Coronary artery (tissue), 2 donors: ENCODE results near the gene NME8.

Source experiments
- DNase-seq: peaks from one replicate; pipeline ENCODE4 v3.0.0-alpha.2; 2017; ENCODE audit warnings: low spot score
- H3K27ac ChIP-seq, 2 donors: fragments of 200-600 bp; sonication (generic); one replicate each; pipeline ENCODE4 v1.5.1; 2016 to 2019
- H3K4me3 ChIP-seq: fragments of 200-600 bp; sonication (generic); 2 replicates; pipeline ENCODE4 v1.5.1; 2016; ENCODE audit warnings: mild to moderate bottlenecking, moderate library complexity
- CTCF ChIP-seq: fragments of 200-600 bp; sonication (generic); IDR thresholded peaks from one replicate; pipeline ENCODE4 v1.5.1; 2019; ENCODE audit warnings: antibody characterized with exemption

The NME8 gene

GRCh38 chr7:37932543-37932942, 84.1 kb downstream of the NME8 start:
- DNase-seq, result no peak

GRCh38 chr7:37933018-37933566, 84.7 kb downstream of the NME8 start:
- Histone ChIP-seq H3K27ac (no peak overlapping the region), H3K4me3 (no peak overlapping the region)
- no peak for DNase-seq
- TF ChIP-seq CTCF, result no peak

More at GRCh38 chr7:37932543-37932942, 84.1 kb downstream of the NME8 start:
- Histone ChIP-seq H3K4me3 (no peak overlapping the region), H3K27ac (no peak overlapping the region)
- TF ChIP-seq CTCF, result no peak

- Histone ChIP-seq H3K27ac (peak overlapping the region in 1 of 2 donors; percentile 73), H3K4me3 (no peak overlapping the region)
- TF ChIP-seq CTCF, result no peak
- no peak for DNase-seq
These were observed 94.7 kb downstream of the NME8 start for GRCh38 chr7:37942934-37943610.

GRCh38 chr7:37943905-37944736, 95.7 kb downstream of the NME8 start:
- Histone ChIP-seq H3K4me3 (no peak overlapping the region), H3K27ac (no peak overlapping the region)
- DNase-seq, result no peak
- no peak for TF ChIP-seq CTCF

- no peak for TF ChIP-seq CTCF
- Histone ChIP-seq H3K27ac (no peak overlapping the region), H3K4me3 (no peak overlapping the region)
- DNase-seq, result no peak
These were observed 96.3 kb downstream of the NME8 start for GRCh38 chr7:37944737-37945054.

GRCh38 chr7:37945336-37945735, 96.9 kb downstream of the NME8 start:
- no peak overlapping the region for H3K27ac ChIP-seq
- TF ChIP-seq CTCF, result no peak
- no peak for DNase-seq
- H3K4me3 ChIP-seq, result no peak overlapping the region
